Choroid plexus epithelial cell (primary cell): ENCODE data around the gene CSMD2.

Source experiments
- DNase-seq: peaks from one replicate; pipeline ENCODE4 v3.0.0-alpha.2; 2010; ENCODE audit warnings: low read depth
- H3K4me3 ChIP-seq: 2 replicates; pipeline ENCODE4 v1.5.1; 2011; ENCODE audit warnings: low read depth, mild to moderate bottlenecking, control low read depth, low read length, moderate library complexity
- TF ChIP-seq, protein P1 (sequence below): conservative IDR thresholded peaks from 2 replicates; pipeline ENCODE4 v1.5.1; 2011; ENCODE audit warnings: low read depth, mild to moderate bottlenecking, control low read depth, inconsistent platforms, low read length, moderate library complexity

Gene CSMD2

DNA sequence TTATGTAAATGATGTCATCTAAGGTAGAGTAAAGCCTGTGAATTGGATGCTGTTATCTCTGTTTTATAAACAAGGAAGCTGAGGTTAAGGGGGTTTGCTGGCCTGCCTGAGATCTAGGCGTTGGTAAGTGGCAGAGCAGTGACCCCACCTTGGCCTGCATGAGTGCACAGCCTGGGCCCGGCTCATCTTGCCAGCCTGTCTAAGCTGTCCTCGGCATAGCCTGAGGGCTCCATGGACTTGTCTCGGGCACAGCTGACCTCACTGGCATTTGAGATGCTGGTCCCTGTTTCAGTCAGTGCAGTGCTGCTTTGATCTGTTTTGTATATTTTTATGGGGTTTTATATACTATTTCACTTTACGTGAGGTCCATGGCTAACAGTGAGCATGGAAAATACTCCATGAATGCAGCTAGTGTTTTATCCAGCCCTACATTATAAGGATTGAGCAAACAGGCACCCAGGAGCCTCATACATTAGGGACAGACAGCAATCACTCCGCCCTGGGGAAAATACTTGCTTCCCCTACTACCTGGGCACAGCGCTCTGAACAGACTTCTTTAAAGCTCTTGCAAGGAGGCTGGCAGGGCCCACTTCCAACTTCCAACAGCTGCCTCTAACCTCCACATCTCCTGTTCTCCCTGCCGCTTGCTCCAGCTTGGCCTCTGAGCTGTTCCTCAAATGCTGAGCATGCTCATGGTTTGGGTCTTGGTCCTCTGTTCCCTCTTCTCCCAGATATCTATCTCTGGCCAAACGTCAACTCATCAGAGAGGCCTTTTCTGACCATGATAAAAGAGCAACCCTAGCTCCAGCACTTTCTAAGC is 451.8 kb downstream of the CSMD2 start:
- TF ChIP-seq, protein P1, sequence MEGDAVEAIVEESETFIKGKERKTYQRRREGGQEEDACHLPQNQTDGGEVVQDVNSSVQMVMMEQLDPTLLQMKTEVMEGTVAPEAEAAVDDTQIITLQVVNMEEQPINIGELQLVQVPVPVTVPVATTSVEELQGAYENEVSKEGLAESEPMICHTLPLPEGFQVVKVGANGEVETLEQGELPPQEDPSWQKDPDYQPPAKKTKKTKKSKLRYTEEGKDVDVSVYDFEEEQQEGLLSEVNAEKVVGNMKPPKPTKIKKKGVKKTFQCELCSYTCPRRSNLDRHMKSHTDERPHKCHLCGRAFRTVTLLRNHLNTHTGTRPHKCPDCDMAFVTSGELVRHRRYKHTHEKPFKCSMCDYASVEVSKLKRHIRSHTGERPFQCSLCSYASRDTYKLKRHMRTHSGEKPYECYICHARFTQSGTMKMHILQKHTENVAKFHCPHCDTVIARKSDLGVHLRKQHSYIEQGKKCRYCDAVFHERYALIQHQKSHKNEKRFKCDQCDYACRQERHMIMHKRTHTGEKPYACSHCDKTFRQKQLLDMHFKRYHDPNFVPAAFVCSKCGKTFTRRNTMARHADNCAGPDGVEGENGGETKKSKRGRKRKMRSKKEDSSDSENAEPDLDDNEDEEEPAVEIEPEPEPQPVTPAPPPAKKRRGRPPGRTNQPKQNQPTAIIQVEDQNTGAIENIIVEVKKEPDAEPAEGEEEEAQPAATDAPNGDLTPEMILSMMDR, result no peak
- DNase-seq, result no peak
- H3K4me3 ChIP-seq, result no peak overlapping the region

DNA sequence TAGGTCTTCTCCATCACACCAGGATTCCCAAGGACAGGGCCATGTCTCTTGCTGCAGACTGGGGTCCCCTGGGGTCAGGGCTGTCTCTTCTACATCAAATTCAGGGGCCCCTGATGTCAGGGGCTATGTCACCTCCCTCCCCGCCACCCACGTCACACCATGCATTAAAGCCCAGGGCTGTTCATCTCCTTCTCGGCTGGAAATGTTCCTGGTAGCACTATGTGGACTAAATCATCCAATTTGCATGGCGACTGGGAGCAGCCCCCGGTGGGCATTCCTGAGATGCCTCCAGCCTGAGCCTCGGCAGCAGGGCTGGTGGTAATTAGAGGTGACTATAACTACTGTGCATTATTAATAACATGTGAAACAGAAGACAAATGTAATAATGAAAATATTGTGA is 452.8 kb downstream of the CSMD2 start:
- H3K4me3 ChIP-seq, result no peak overlapping the region
- TF ChIP-seq, protein P1, result no peak
- no peak for DNase-seq

DNA sequence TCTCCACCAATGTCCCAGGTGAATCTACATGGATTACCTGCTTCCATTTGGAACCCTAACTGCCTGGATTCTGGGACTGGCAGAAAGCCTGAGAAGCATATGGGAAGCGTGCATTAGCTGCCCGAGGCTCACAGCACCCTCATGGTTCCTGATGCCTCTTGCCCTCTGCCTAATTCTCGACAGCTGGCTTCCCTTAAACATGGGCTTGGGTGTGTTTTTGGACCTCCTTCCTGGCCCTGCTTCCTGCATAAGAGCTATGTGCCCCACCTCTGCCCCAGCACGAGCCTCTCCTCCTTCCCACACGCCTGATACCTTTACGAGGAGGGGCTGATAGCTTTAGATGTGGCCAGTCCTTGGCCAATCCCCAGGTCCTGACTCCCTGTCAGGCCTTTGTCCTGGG is 453.5 kb downstream of the CSMD2 start:
- no peak for DNase-seq
- TF ChIP-seq, protein P1, result no peak
- H3K4me3 ChIP-seq, result no peak overlapping the region

DNA sequence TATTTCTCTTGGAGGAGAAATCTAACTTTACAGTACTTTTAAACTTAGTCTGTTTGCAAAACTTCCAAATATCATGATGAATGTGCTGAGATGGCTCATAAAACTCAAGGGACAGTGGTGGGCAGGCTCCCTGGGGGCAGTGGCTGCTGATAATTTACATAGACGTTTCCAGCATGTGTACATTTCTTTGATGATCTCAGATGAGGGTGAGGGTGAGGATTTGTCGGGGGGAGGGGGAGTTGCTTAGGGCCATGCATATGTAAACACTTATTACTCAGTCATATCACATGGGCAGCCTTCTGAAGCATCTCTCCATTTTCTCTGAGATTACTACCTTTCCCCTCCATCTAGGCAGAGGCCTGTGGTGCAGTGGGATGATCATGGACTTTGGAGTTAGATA is 454.1 kb downstream of the CSMD2 start:
- TF ChIP-seq, protein P1, result no peak
- DNase-seq, result no peak
- no peak overlapping the region for H3K4me3 ChIP-seq

DNA sequence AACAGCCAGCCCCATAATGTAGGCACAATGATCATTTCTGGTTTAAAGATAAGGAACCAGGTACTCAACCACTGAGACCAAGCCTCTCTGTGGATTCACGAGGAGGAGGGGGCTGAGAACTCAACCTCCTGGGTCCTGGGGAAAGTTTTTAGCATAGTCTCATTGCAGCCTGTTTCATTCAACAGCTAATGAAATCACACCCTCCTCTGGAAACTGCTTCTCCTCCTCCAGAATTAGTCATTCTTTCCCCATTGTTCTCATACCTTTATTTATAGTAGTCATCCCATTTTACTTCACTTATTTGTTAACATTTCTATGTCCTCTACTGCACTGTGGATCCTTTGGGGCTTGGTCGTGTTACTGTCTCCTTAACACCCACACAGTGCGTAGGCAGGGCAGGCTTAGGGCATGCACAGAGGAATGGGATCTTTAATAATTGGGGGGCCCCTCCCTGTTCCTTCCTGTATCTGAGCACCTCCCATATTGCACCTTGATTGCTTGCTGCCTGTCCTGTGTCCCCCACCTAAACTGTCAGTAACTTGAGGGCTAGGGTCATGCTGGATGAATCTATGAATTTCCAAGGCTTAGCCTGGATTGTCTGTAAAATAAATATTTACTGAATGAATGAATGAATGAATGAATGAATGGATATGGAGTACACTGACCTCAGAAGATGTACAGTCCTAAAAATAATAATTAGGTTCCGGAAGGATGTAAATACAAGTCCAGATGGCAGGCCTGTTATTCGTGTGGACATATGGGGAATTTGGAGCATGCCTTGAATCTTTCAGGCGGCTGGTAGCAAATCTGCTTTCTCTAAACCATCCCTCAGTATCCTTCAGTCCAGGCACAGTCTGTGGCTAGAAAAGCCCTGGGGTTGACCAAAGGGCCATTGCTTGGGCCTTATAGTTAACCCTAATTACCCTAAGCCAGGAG is 455.0 kb downstream of the CSMD2 start:
- TF ChIP-seq, protein P1, result no peak
- H3K4me3 ChIP-seq, result no peak overlapping the region
- no peak for DNase-seq

DNA sequence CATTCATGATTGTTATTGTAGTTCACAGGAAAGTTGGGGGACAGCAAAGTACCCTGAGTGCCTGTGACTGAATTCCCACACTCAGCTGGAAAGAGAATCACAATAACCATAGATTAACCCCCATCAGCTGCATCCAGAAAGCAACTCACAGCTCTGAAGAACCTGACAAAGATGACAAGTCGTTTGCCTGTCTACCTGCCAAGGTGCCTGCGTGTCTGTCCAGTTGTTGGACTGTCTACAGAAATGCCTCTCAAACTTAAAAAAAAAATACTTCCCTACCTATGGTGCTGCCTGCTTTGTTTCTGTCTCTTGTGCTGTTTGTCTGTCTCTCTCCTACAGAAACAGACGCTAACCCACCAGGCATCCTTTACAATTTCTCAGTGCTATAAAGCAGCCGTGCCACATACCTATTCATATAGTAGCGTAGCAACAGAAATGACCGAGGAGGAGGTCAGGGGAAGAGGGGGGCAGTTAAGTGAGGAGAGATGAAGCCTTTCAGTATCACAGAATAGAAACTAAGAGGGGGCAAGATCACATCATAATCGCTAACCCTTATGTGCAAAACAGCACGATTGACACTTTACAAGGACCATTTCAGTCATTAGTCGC is 455.8 kb downstream of the CSMD2 start:
- TF ChIP-seq, protein P1, result no peak
- no peak for DNase-seq
- no peak overlapping the region for H3K4me3 ChIP-seq
